Kidney (tissue), 14 donors: Measurements from ENCODE around the gene HES6. TPM values are rescaled to one million over a fixed set of nuclear protein-coding genes. Genes with fewer than 3 reads are reported as not detected.
A peak's percentile ranks its signal among the peaks of the same experiment; 100 is the strongest.

ENCODE experiments used
- DNase-seq, 5 donors: peaks; one replicate each; pipeline ENCODE4 v3.0.0-alpha.2; 2013 to 2020
- FAIRE-seq: peaks from 2 replicates; lab custom pipeline; 2012; peaks lifted over from hg19 to GRCh38; lab: Jason Lieb, UNC
- H3K27ac ChIP-seq, 2 donors: one replicate each; pipeline ENCODE4 v1.7.0; 2013; ENCODE audit warnings: low read depth in 2 of 2, low read length in 2 of 2, inconsistent platforms in 1 of 2
- H3K27me3 ChIP-seq: one replicate; pipeline ENCODE4 v1.7.1; 2013; ENCODE audit warnings: low read length, inconsistent platforms; ENCODE audit not compliant: control insufficient read depth, insufficient read depth
- H3K36me3 ChIP-seq, 3 donors: one replicate each; pipeline versions ENCODE4 v1.7.0 to v1.7.1; 2013; ENCODE audit warnings: low read length in 3 of 3, control low read depth in 1 of 3, inconsistent platforms in 1 of 3; ENCODE audit not compliant: insufficient read depth in 3 of 3, control insufficient read depth in 2 of 3
- H3K4me1 ChIP-seq, 3 donors: one replicate each; pipeline versions ENCODE4 v1.7.0 to v1.7.1; 2013; ENCODE audit warnings: low read length in 3 of 3, inconsistent platforms in 1 of 3, low read depth in 1 of 3; ENCODE audit not compliant: control insufficient read depth in 2 of 3, insufficient read depth in 2 of 3
- H3K4me3 ChIP-seq, 3 donors: one replicate each; pipeline versions ENCODE4 v1.7.0 to v1.8.1; 2013; ENCODE audit warnings: low read length in 3 of 3, control low read depth in 1 of 3, inconsistent platforms in 1 of 3
- H3K9ac ChIP-seq, 3 donors: one replicate each; pipeline versions ENCODE4 v1.7.0 to v1.7.1; 2013; ENCODE audit warnings: low read length in 3 of 3, control low read depth in 1 of 3, inconsistent platforms in 1 of 3
- H3K9me3 ChIP-seq, 3 donors: one replicate each; pipeline versions ENCODE4 v1.7.0 to v1.7.1; 2013; ENCODE audit warnings: low read length in 3 of 3, control low read depth in 1 of 3, inconsistent platforms in 1 of 3; ENCODE audit not compliant: control insufficient read depth in 2 of 3, insufficient read depth in 1 of 3
- intact Hi-C: fragments of 100-400 bp; cut with DNase I; formaldehyde crosslinking; loops from one replicate; pipeline ENCODE4 v1.11.1; 2022
- polyA plus RNA-seq: library from polyadenylated mRNA; stranded (reverse); fragments of 350-450 nt; fragmentation: Illumina TruSeq; extraction: RNeasy Lipid Tissue Mini Kit (QIAGEN cat#74804); gene quantifications from one replicate; pipeline ENCODE4 v1.2.3, GENCODE V29; 2014; ENCODE audit warnings: low read depth, low replicate concordance; ENCODE audit not compliant: insufficient read depth
- total RNA-seq: library from RNA; stranded (reverse); fragmentation: NEBNext Ultra II Directional; extraction: Animal tissue kit (Norgen Biotek cat#: 25700); gene quantifications from one replicate; pipeline ENCODE4 v1.2.1, GENCODE V29; 2021
- TF ChIP-seq, protein P1 (sequence below): IDR thresholded peaks from 3 replicates; pipeline ENCODE4 v1.5.1; 2012; ENCODE audit warnings: mild to moderate bottlenecking, moderate library complexity, borderline replicate concordance; ENCODE audit not compliant: insufficient read depth; ENCODE audit errors: extremely low read depth
- donor health status: control.
- donor health status: control.
- donor health status: control.
- donor health status: control.
- donor health status: control.
- donor health status: DM: yes; HTN: yes; CAD: no.
- donor health status: Normal renal cell carcinoma (clear cell type).

Gene HES6
- total and polyA plus RNA-seq, 2 donors from 2014 or later = 5.2 to 5.5 TPM

DNA sequence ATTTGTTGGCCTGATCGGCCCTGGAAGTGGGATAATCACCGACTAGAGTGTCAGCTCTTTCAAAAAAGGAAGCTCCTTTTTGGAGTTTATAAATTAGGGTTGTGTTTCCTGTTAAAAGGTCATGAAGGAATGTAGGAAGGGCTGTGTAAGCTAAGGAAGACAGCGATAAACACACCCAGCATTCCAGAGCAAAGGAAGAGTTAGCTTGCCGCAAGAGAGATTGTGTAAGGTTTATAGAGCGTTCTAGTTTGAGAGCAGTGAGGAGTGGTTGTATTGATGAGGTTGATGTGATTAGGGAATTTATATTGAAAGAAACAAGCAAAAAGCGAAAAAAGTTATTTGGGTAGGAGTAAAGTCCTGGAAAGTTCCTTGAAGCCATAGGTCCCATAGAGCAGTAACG is 32.8 kb downstream of the HES6 start:
- no peaks in the 10 kb centered on the region for H3K27me3 ChIP-seq
- peaks cover 0 to 7% (median 4%) of the 10 kb centered on the region in 3 donors for H3K4me1 ChIP-seq
- no peak for FAIRE-seq
- no peak for DNase-seq
- TF ChIP-seq, protein P1, sequence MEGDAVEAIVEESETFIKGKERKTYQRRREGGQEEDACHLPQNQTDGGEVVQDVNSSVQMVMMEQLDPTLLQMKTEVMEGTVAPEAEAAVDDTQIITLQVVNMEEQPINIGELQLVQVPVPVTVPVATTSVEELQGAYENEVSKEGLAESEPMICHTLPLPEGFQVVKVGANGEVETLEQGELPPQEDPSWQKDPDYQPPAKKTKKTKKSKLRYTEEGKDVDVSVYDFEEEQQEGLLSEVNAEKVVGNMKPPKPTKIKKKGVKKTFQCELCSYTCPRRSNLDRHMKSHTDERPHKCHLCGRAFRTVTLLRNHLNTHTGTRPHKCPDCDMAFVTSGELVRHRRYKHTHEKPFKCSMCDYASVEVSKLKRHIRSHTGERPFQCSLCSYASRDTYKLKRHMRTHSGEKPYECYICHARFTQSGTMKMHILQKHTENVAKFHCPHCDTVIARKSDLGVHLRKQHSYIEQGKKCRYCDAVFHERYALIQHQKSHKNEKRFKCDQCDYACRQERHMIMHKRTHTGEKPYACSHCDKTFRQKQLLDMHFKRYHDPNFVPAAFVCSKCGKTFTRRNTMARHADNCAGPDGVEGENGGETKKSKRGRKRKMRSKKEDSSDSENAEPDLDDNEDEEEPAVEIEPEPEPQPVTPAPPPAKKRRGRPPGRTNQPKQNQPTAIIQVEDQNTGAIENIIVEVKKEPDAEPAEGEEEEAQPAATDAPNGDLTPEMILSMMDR = no peak
- H3K4me3 ChIP-seq = no peak overlapping the region
- intact Hi-C loops = no loop called here
- H3K27ac ChIP-seq = no peak overlapping the region
- H3K36me3 ChIP-seq = no peaks in the 10 kb centered on the region
- no peak overlapping the region for H3K9ac ChIP-seq
- no peaks in the 10 kb centered on the region for H3K9me3 ChIP-seq

DNA sequence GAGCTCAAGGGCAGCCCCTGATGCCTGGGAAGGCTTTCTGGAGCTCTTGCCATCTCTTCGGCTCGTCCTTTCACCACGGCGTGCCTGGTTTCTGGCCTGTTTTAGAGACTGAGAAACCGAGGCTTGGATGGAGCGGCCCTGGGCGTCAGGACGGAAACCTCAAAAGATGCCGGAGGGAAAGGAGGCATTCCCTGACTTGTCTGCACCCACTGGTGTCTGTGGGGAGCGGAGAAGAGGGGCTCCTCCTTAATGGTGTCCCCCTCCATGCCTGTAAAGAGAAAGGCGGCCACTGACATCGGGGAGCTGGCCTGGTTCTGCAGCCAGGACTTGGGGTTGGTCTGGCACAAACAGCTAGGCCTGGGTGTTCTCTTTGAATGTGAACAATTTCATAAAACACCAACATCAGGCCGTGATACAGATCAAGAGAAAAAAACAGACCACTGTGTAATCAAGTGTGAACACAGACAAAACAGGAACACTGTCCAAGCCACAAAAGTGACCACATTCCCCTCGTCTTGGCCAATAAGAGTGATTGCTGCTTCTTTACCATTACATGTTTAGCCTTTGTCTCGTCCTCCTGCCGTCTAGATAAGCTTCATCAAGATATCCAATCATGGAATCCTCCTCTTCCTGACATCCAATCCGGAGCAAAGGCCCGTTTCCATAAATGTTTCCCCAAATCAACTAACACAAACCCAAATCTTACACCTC is 35.7 kb downstream of the HES6 start:
- Histone ChIP-seq H3K4me3 (peak overlapping the region; percentile 56 to 73 (median 65)), H3K27me3 (no peaks in the 10 kb centered on the region), H3K9me3 (no peaks in the 10 kb centered on the region), H3K9ac (peak overlapping the region in 2 of 3 donors; percentile 74 to 91), H3K27ac (peak overlapping the region; percentile 71 to 73), H3K36me3 (no peaks in the 10 kb centered on the region), H3K4me1 (peaks cover 0 to 16% (median 10%) of the 10 kb centered on the region in 3 donors)
- intact Hi-C loops = no loop called here
- TF ChIP-seq, protein P1 = no peak
- DNase-seq (peak in 1 of 5 donors; percentile 58), FAIRE-seq (no peak)

- Histone ChIP-seq H3K4me3 (peak within 1 kb of the TSS; percentile 71 to 90 (median 88)), H3K4me1 (peaks cover 0 to 16% (median 10%) of the 10 kb centered on the region in 3 donors), H3K9ac (peak within 1 kb of the TSS; percentile 45 to 93 (median 78)), H3K27ac (peak within 1 kb of the TSS; percentile 75 to 82), H3K9me3 (no peaks in the 10 kb centered on the region), H3K27me3 (no peaks in the 10 kb centered on the region), H3K36me3 (no peaks in the 10 kb centered on the region)
- intact Hi-C loops = no loop called here
- DNase-seq (peak; percentile 90 to 97 (median 91)), FAIRE-seq (no peak)
- TF ChIP-seq, protein P1 = no peak
These were observed 36.5 kb downstream of the HES6 start, which contains the start of gene ILKAP for GRCh38 chr2:238203094-238203972. ILKAP (minus strand) TSS chr2:238203695; CDS start chr2:238203553, 142 bp downstream.
